ENCODE data around the gene MEIS1. TPM values are rescaled to one million over a fixed set of nuclear protein-coding genes. Genes with fewer than 3 reads are reported as not detected.

MEIS1 gene
- total and polyA plus RNA-seq, 2 of the 8 experiments (the other 6 are each of a cell fraction or from before 2014, with no cell fraction given), result 0.17 to 1.2 TPM

GRCh38 chr2:66531155-66531554 lies 96.2 kb downstream of the MEIS1 start:
- Histone ChIP-seq H4K8ac (ENCODE audit: extremely low read depth, insufficient read depth, low read length) (no peak overlapping the region), H3K36me3 (ENCODE audit: control insufficient read depth in 2 of 4, insufficient read depth in 4 of 4, low read length in 3 of 4) (no peaks in the 10 kb centered on the region), H3K23me2 (ENCODE audit: low read depth, low read length) (no peaks in the 10 kb centered on the region), H2BK15ac (ENCODE audit: low read length) (no peak overlapping the region), H3K4me3 (ENCODE audit: extremely low read depth in 1 of 4, insufficient read depth in 2 of 4, low read depth in 3 of 4, low read length in 4 of 4) (no peak overlapping the region), H3K4ac (replicated peaks; ENCODE audit: insufficient read length, low read depth, low read length) (no peak overlapping the region), H2BK5ac (ENCODE audit: low read depth, low read length) (no peak overlapping the region), H3K79me2 (ENCODE audit: control insufficient read depth in 1 of 2, insufficient read depth in 2 of 2, low read length in 2 of 2) (no peaks in the 10 kb centered on the region), H3K14ac (ENCODE audit: insufficient read length) (no peak overlapping the region), H3K23ac (ENCODE audit: insufficient read length) (no peak overlapping the region), H4K91ac (replicated peaks; ENCODE audit: insufficient read length, low read length) (no peak overlapping the region), H3K56ac (replicated peaks; ENCODE audit: insufficient read length, low read depth, low read length) (no peak overlapping the region), H3K27ac (ENCODE audit: low read depth, low read length) (no peak overlapping the region), H3K9ac (replicated peaks in 1 of 4; ENCODE audit: extremely low read depth in 1 of 4, low read depth in 3 of 4, low read length in 3 of 4) (no peak overlapping the region), H3K4me1 (replicated peaks in 1 of 4; ENCODE audit: control insufficient read depth in 3 of 4, insufficient read depth in 4 of 4, low read length in 3 of 4) (no peaks in the 10 kb centered on the region), H4K20me1 (replicated peaks in 1 of 2; ENCODE audit: control insufficient read depth in 1 of 2, insufficient read depth in 2 of 2, low read length in 2 of 2) (no peaks in the 10 kb centered on the region), H3K27me3 (replicated peaks in 1 of 4; ENCODE audit: control insufficient read depth in 3 of 4, extremely low read depth in 1 of 4, insufficient read depth in 3 of 4, low read length in 3 of 4) (peaks cover 0 to 1% (median 0%) of the 10 kb centered on the region in 4 experiments; a peak in 1 of 7 replicates), H3K4me2 (ENCODE audit: insufficient read depth in 1 of 2, low read depth in 2 of 2, low read length in 2 of 2) (no peak overlapping the region), H2AK5ac (ENCODE audit: low read depth, low read length) (no peak overlapping the region), H2AFZ (ENCODE audit: low read length) (no peak overlapping the region), H2BK120ac (replicated peaks; ENCODE audit: low read depth, low read length) (no peak overlapping the region), H3K79me1 (ENCODE audit: low read depth, low read length) (no peaks in the 10 kb centered on the region), H3K18ac (ENCODE audit: extremely low read depth, low read length) (no peak overlapping the region), H2BK12ac (ENCODE audit: low read depth, low read length) (no peak overlapping the region), H2BK20ac (ENCODE audit: low read length) (no peak overlapping the region), H4K5ac (ENCODE audit: insufficient read length, low read depth, low read length) (no peak overlapping the region), H3K9me3 (ENCODE audit: insufficient read depth in 2 of 2, low read depth in 1 of 2, low read length in 1 of 2) (no peaks in the 10 kb centered on the region)
- DNase-seq (ENCODE audit: low read depth in 1 of 2, low spot score in 2 of 2) (no peak), FAIRE-seq (no peak)
- CTCF ChIA-PET (ENCODE audit: partially characterized antibody), result interaction anchor here (1.3 to 1.6 kb wide), 2 partner anchors 44 to 102 kb away, joined by 3 to 4 read pairs; no protein-coding TSS in a partner anchor
- 100% methylated on average over 1 of the region's 1 CpG; no CpG with 5 or more reads in 1 of the 2 experiments for WGBS, 2 experiments (ENCODE audit: extremely low coverage in 1 of 2, insufficient coverage in 1 of 2, insufficient read length in 1 of 2, insufficient replicate concordance in 2 of 2, low coverage in 1 of 2, low lambda C conversion rate in 2 of 2, missing lambda C conversion rate in 1 of 2)
- POLR2A ChIA-PET (ENCODE audit: partially characterized antibody), result no interaction called here
- TF ChIP-seq HDAC2 (IDR thresholded peaks at IDR 0.05; ENCODE audit: borderline replicate concordance in 1 of 2, low read depth in 2 of 2, low read length in 2 of 2), result no peak
- no peak for TF ChIP-seq RXRA (IDR thresholded peaks at IDR 0.05; ENCODE audit: insufficient read depth, low read depth, low read length)
- TF ChIP-seq NANOG (IDR thresholded peaks at IDR 0.05; ENCODE audit: insufficient read depth, low read depth, low read length, poor library complexity, severe bottlenecking), result no peak
- TF ChIP-seq KDM1A (IDR thresholded peaks at IDR 0.05; ENCODE audit: borderline replicate concordance, low read length), result no peak
- no peak for TF ChIP-seq TCF12 (IDR thresholded peaks at IDR 0.05; ENCODE audit: low read depth, low read length)
- no peak for TF ChIP-seq RBBP5 (IDR thresholded peaks at IDR 0.05; ENCODE audit: borderline replicate concordance, low read depth, low read length)
- no peak for TF ChIP-seq TEAD4 (IDR thresholded peaks at IDR 0.05; ENCODE audit: low read depth, low read length)
- TF ChIP-seq SP2 (IDR thresholded peaks at IDR 0.05; ENCODE audit: low read length), result no peak
- TF ChIP-seq YY1 (IDR thresholded peaks at IDR 0.05; ENCODE audit: low read depth, low read length), result no peak
- no peak for TF ChIP-seq RNF2 (IDR thresholded peaks at IDR 0.05; ENCODE audit: borderline replicate concordance, low read depth, low read length, missing control alignments, poor library complexity, severe bottlenecking)
- TF ChIP-seq CEBPB (IDR thresholded peaks at IDR 0.05; ENCODE audit: low read depth, low read length), result no peak
- no peak for TF ChIP-seq BRCA1 (IDR thresholded peaks at IDR 0.05; ENCODE audit: low read depth, low read length)
- no peak for TF ChIP-seq TAF7 (optimal IDR thresholded peaks at IDR 0.05; ENCODE audit: borderline replicate concordance, low read depth, low read length)
- no peak for TF ChIP-seq CREB1 (IDR thresholded peaks at IDR 0.05)
- TF ChIP-seq NRF1 (IDR thresholded peaks at IDR 0.05; ENCODE audit: low read depth, low read length), result no peak

Data from H1 (cell line).